Vagina (tissue), 2 donors: ENCODE measurements around the gene FNDC11. TPM values are rescaled to one million over a fixed set of nuclear protein-coding genes. Genes with fewer than 3 reads are reported as not detected.

Experiments used
- DNase-seq, 2 donors: peaks; one replicate each; pipeline ENCODE4 v3.0.0-alpha.2; 2017; ENCODE audit errors: extremely low spot score in 2 of 2
- H3K27ac ChIP-seq: fragments of 200-600 bp; sonication (generic); one replicate; pipeline ENCODE4 v1.5.1; 2019
- H3K27me3 ChIP-seq: fragments of 200-600 bp; sonication (generic); one replicate; pipeline ENCODE4 v1.5.1; 2019
- H3K36me3 ChIP-seq, 2 donors: fragments of 200-600 bp; sonication (generic); one replicate each; pipeline ENCODE4 v1.5.1; 2017 to 2019
- H3K4me1 ChIP-seq: fragments of 200-600 bp; sonication (generic); one replicate; pipeline ENCODE4 v1.5.1; 2019
- H3K4me3 ChIP-seq, 2 donors: fragments of 200-600 bp; sonication (generic); 1 replicate in 1 of 2; 2 replicates in 1 of 2; pipeline ENCODE4 v1.5.1; 2016 to 2019
- H3K9me3 ChIP-seq: fragments of 200-600 bp; sonication (generic); one replicate; pipeline ENCODE4 v1.5.1; 2019
- POLR2A ChIP-seq, 2 donors: fragments of 450-650 bp; IDR thresholded peaks; one replicate each; pipeline ENCODE4 v1.6.1; 2017; ENCODE audit warnings: antibody characterized with exemption in 2 of 2, mild to moderate bottlenecking in 2 of 2, moderate library complexity in 2 of 2
- POLR2AphosphoS5 ChIP-seq, 2 donors: sonication (generic); formaldehyde crosslinking; IDR thresholded peaks; one replicate each; pipeline ENCODE4 v1.9.0; 2017; ENCODE audit warnings: antibody characterized with exemption in 2 of 2, mild to moderate bottlenecking in 2 of 2, low read depth in 1 of 2; ENCODE audit not compliant: insufficient read depth in 1 of 2
- intact Hi-C: fragments of 100-400 bp; cut with DNase I; formaldehyde crosslinking; loops from one replicate; pipeline ENCODE4 v1.15.1; 2023
- total RNA-seq: library from RNA; depleted of rRNA; stranded (reverse); fragments of >200 nt; gene quantifications from one replicate; pipeline ENCODE4 v1.2.3, GENCODE V29; 2016
- TF ChIP-seq, protein P1 (sequence below), 3 experiments: fragments of 450-650 bp in 2 of 3; fragments of 200-600 bp in 1 of 3; sonication (generic) in 1 of 3; IDR thresholded peaks; one replicate each; pipeline ENCODE4 v1.5.1; 2017 to 2019; ENCODE audit warnings: antibody characterized with exemption in 3 of 3, mild to moderate bottlenecking in 2 of 3, moderate library complexity in 2 of 3

FNDC11 gene
- total RNA-seq, 1 donor from 2014 or later, result not detected

DNA sequence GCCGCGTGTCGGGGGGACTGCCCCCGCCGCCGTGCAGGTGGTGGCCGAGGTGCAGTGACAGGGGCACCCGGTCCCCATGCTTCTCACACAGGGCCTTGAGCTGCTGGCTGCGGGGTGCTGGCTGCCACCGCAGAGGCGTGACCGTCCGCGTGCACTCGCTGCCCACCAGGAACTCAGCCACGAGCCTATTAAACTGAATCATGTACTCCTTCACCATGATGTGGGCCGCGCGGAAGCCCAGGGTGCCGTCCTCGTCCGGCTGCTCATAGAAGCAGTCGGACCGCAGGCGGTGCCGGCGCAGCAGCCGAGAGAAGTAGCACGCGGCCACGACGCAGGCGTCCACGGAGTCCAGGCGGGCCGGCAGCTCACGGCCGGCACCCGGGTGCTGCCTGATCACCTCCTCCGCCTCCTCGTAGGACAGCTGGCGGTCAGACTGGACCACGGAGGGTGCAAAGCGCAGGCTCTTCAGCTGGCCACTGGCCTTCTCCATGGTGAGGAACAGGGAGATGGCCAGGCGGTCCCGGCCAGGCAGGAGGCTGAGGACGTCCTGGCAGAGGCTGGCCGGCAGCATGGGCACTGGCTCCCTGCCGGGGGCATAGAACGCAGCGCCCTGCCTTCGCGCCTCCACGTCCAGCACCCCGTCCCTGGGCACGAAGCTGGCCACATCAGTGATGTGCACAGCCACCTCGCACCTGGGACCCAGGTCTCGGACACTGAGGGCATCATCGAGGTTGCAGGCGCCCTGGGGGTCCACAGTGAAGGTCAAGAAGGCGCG lies 10.3 kb downstream of the FNDC11 start:
- no peaks in the 10 kb centered on the region for H3K4me1 ChIP-seq
- no peak for TF ChIP-seq POLR2A (IDR thresholded peaks at IDR 0.05)
- TF ChIP-seq, protein P1, sequence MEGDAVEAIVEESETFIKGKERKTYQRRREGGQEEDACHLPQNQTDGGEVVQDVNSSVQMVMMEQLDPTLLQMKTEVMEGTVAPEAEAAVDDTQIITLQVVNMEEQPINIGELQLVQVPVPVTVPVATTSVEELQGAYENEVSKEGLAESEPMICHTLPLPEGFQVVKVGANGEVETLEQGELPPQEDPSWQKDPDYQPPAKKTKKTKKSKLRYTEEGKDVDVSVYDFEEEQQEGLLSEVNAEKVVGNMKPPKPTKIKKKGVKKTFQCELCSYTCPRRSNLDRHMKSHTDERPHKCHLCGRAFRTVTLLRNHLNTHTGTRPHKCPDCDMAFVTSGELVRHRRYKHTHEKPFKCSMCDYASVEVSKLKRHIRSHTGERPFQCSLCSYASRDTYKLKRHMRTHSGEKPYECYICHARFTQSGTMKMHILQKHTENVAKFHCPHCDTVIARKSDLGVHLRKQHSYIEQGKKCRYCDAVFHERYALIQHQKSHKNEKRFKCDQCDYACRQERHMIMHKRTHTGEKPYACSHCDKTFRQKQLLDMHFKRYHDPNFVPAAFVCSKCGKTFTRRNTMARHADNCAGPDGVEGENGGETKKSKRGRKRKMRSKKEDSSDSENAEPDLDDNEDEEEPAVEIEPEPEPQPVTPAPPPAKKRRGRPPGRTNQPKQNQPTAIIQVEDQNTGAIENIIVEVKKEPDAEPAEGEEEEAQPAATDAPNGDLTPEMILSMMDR (IDR thresholded peaks at IDR 0.05), result no peak
- no peak for TF ChIP-seq POLR2AphosphoS5 (IDR thresholded peaks at IDR 0.05; ENCODE audit: insufficient read depth in 1 of 2, low read depth in 1 of 2)
- H3K36me3 ChIP-seq, result peaks cover 0 to 47% of the 10 kb centered on the region in 2 donors
- H3K27me3 ChIP-seq, result no peaks in the 10 kb centered on the region
- no peak overlapping the region for H3K27ac ChIP-seq
- H3K4me3 ChIP-seq, result no peak overlapping the region
- intact Hi-C loops, result no loop called here
- DNase-seq, result no peak
- no peaks in the 10 kb centered on the region for H3K9me3 ChIP-seq

DNA sequence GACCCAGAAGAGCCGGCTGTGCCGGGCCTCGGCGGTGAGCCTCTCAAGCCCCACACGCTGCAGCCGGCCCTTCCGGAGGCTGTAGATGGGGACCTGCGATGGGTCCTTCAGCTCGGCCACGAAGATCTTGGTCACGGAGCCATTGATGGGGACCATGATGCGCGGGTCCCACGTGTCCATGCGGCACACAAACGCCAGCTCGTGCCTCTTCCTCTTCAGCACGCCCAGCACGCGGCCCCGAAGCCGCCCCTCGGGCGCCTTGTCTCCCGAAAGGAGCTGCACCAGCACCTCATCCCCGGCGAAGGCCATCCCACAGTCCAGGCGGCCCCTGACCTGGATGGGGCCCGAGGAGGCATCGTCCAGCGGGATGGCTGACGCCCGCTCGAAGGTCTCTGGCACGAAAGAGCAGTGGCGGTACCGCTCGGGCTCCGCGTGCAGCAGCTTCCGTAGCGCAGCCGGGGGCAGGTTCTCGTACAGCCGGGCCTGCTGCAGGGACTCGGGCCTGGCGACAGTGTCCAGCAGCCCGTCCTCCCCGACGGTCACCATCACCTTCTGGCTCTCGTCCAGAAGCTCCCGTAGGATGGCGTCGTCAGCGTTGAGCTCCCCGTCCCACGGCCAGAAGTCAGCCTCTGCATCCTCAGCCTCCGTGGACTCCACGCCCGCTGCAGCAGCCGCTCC lies 11.2 kb downstream of the FNDC11 start:
- DNase-seq, result no peak
- Histone ChIP-seq H3K4me1 (no peaks in the 10 kb centered on the region), H3K4me3 (no peak overlapping the region), H3K9me3 (no peaks in the 10 kb centered on the region), H3K27me3 (no peaks in the 10 kb centered on the region), H3K27ac (no peak overlapping the region), H3K36me3 (peaks cover 0 to 42% of the 10 kb centered on the region in 2 donors)
- intact Hi-C loops, result no loop called here
- TF ChIP-seq POLR2A (IDR thresholded peaks at IDR 0.05), result no peak
- TF ChIP-seq POLR2AphosphoS5 (IDR thresholded peaks at IDR 0.05; ENCODE audit: insufficient read depth in 1 of 2, low read depth in 1 of 2), result no peak

DNA sequence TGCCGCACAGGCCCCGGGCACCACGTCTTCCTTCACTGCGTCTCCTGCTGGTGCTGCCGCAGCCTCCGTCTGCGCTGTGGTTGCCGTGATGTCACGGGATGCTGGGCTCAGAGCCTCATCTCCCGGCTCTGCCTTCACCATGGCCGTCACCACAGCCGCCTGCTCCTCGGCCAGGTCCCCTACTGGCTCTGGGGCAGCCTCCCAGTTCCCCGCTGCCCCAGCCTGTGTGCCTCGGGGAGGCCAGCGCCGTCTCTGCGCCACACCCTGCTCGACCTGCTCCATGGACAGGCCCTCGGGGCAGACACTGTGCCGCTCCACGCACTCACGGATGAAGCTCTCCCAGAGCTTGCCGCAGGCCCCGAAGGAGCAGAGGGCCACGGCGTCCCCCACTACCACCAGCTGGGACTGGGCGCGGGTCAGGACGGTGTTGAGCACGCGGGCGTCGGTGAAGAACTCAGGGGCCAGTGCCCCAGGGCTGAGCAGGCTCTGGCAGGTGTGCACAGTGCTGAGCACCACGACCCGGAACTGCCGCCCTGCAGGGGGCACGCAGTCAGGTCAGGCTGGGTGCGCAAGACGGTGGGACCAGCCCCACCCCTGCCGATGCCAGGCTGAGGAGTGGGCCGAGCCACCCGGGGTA lies 11.9 kb downstream of the FNDC11 start:
- H3K4me3 ChIP-seq, result no peak overlapping the region
- intact Hi-C loops, result no loop called here
- H3K36me3 ChIP-seq, result peaks cover 0 to 36% of the 10 kb centered on the region in 2 donors
- H3K4me1 ChIP-seq, result no peaks in the 10 kb centered on the region
- no peaks in the 10 kb centered on the region for H3K27me3 ChIP-seq
- no peak for TF ChIP-seq POLR2A (IDR thresholded peaks at IDR 0.05)
- DNase-seq, result no peak
- no peaks in the 10 kb centered on the region for H3K9me3 ChIP-seq
- no peak overlapping the region for H3K27ac ChIP-seq

DNA sequence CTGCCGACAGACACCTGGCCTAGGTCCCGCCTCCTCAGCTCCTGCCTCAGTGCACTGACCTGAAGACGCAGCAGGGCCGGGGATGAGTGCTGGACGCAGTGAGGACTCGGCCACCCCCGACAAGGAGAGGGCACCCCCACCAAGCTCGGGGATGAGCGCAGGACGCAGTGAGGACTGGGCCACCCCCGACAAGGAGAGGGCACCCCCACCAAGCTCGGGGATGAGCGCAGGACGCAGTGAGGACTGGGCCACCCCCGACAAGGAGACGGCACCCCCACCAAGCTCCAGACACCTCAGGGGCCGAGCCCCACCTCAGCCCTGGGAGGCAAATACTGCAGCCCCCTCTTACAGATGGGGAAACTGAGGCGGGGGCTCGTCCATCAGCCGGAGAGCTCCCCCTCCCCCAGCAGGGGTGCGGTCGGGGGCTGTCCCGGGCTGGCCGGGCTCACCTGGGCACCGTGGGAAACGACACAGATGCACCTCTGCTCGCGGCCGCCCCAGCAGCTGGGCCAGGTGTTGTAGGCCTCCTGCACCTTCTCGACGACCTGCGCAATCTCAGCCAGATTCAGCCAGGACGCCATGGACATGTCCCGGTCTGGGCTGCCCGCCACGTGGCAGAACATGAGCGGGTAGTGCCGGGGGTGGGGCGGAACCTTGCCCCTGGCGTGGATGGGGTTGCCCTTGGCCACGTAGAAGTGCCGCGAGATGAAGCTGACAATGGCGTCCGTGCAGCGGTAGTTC lies 12.6 kb downstream of the FNDC11 start:
- H3K27ac ChIP-seq, result no peak overlapping the region
- DNase-seq, result no peak
- no peaks in the 10 kb centered on the region for H3K4me1 ChIP-seq
- TF ChIP-seq POLR2A (IDR thresholded peaks at IDR 0.05) (no peak), POLR2AphosphoS5 (IDR thresholded peaks at IDR 0.05; ENCODE audit: insufficient read depth in 1 of 2, low read depth in 1 of 2) (no peak)
- TF ChIP-seq, protein P1 (IDR thresholded peaks at IDR 0.05), result no peak
- intact Hi-C loops, result no loop called here
- no peak overlapping the region for H3K4me3 ChIP-seq
- H3K9me3 ChIP-seq, result no peaks in the 10 kb centered on the region
- H3K27me3 ChIP-seq, result no peaks in the 10 kb centered on the region
- peaks cover 0 to 28% of the 10 kb centered on the region in 2 donors for H3K36me3 ChIP-seq

DNA sequence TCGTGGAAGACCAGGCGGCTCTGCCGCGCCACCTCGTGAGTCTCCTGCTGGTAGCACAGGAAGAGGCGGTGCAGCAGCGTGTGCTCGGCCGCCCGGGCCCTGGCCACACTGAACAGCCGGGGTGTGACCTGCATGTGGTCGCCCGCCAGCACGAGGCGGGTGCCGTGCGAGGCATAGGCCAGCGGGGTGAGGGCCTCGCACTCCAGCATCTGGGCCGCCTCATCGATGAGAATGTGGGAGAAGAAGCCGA lies 13.1 kb downstream of the FNDC11 start:
- Histone ChIP-seq H3K27me3 (no peaks in the 10 kb centered on the region), H3K4me1 (no peaks in the 10 kb centered on the region), H3K27ac (no peak overlapping the region), H3K36me3 (peaks cover 0 to 23% of the 10 kb centered on the region in 2 donors), H3K4me3 (no peak overlapping the region), H3K9me3 (no peaks in the 10 kb centered on the region)
- intact Hi-C loops, result no loop called here
- TF ChIP-seq, protein P1 (IDR thresholded peaks at IDR 0.05), result no peak
- TF ChIP-seq POLR2AphosphoS5 (IDR thresholded peaks at IDR 0.05; ENCODE audit: insufficient read depth in 1 of 2, low read depth in 1 of 2) (no peak), POLR2A (IDR thresholded peaks at IDR 0.05) (no peak)
- DNase-seq, result no peak
